HG02759 (cell line): ENCODE measurements around the gene IQCM.
A peak's percentile ranks its signal among the peaks of the same experiment; 100 is the strongest.
"Not testable (repeated sequence)": the region's sequence is repeated elsewhere in the genome, so short reads cannot be mapped to it uniquely, and the experiment has no call there.

Experiments used
- ATAC-seq: cut with Tn5 transposase; IDR thresholded peaks from one replicate; pipeline ENCODE4 v1.9.1; 2021; ENCODE audit warnings: mild to moderate bottlenecking, moderate library complexity; ENCODE audit not compliant: unreplicated experiment

Gene IQCM

DNA sequence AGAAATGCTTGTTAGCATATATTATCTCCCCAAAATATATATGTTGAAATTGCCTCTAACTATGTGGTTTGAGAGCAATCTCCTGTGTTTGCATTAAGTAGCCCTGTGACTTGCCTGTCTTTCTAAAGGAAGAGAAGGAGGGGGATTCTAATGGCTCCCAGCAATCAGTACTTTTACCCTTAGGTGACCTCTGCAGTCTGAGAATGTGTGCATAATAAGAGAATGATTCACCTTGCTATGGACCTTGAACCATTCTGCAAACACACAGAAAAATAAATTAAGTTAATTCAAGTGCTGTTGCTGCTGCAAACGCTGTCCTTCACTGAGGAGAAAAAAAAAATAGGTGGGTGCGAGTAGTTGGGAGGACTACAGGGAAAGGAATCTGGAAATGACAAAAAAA, 322.2 kb downstream of the IQCM start:
- no peak for ATAC-seq

DNA sequence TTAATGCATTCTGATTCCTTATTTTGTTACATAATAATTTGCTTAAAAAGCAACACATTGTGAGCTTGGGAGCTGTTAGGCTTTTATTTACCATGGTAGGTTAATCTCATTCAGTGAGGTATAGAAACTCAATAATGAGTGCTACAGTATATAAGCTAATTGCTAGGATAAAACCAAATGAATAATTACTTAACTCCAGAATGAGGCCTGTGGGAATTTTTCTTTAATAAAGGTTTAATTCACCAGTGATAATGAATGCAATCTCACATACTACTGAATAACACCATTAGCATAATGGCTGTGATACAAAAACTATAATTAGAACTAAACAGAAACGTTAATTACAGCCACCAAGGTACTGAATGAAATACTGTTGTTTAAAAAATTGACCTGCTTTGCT, 326.3 kb downstream of the IQCM start:
- no peak for ATAC-seq

DNA sequence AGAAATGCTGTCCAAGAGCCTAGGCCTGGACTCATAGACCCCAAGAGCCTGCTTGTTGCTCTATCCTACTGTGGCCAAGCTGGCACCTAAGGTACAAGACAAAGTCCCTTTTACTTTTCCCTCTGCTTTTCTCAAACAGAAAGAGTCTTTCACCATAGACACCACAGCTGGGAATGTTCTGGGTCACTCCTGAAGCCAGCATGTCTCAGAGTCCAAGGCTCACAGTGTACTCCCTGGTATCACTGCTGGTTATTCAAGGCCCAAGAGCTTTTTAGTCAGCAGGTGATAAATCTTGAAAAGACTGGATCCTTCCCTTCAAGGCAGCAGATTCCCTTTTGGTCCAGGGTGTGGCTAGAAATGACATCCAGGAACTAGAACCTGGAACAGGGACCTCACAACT, 328.8 kb downstream of the IQCM start:
- no peak for ATAC-seq

DNA sequence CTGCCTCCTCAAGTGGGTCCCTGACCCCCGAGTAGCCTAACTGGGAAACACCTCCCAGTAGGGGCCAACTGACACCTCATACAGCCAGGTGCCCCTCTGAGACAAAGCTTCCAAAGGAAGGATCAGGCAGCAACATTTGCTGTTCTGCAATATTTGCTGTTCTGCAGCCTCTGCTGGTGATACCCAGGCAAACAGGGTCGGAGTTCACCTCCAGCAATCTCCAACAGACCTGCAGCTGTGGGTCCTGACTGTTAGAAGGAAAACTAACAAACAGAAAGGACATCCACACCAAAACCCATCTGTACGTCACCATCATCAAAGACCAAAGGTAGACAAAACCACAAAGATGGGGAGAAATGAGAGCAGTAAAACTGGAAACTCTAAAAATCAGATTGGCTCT, 347.0 kb downstream of the IQCM start:
- not testable (repeated sequence) for ATAC-seq

DNA sequence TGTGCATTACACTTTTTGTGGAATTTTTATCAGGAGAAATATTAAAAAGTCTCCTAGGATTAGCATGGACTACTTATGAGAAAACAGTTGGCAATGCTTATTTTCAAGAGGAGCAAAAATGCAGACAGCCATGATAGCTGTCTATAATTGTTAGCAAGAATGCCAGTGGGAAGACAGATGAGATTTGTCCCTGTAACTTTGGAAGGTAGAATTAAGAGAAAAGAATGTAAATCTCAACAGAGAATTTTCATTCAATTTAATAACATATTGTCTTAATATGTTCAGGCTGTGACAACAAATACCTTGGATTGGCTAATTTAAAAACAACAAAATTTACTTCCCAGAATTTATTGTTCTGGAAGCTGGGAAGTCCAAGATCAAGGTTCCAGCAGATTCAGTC, 349.2 kb downstream of the IQCM start:
- no peak for ATAC-seq

DNA sequence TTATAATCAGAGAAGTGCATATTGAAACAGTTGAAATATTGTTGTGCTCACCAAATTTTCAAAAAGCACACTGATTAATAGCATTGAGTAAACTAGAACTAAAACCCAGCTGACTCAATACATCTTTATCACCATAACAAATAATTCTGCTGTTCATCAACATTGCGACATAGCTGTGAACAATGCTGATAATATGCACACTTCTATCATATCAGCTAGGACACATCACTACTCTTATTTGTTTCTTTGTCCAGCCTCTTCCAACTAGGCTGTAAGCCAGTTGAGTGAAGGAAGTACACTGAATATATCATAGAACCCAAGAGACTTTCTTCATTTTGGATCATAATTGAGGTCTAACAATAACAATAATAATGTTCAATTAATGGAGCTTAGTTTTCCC, 349.7 kb downstream of the IQCM start:
- no peak for ATAC-seq

DNA sequence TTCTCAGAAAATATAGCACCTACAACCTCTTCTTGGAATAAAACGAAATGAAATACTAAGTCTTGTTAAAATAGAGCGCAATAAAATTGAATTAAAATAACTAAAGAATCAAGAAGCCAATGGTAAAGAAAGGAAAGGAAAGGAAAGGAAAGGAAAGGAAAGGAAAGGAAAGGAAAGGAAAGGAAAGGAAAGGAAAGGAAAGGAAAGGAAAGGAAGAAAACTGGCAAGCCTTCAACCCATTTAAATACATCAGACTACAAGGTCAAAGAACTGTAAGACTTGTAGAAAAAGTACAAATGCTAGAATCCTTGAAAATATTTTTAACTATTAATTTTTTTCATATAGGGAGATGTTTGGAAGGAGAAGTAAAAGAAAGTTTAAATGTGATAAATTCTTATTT, 372.1 kb downstream of the IQCM start:
- no peak for ATAC-seq

DNA sequence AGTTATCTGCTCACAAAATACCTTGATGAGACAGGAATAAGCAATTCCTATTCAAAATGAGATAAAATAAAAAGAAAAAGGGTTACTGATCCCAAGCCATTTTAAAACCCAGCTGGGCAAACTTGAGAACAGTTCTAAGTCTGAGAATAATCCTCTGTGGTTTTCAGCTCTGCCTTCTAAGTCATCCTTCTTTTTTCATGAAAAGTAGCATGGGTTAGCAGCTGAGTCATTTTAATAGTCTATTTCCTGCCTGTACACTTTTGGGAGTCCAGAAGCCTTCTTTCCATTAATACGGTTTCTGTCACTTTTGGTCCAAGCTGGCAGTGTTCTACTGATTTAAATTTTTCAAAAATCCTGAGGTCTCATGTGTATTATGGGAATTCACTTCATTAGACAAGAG, 374.3 kb downstream of the IQCM start:
- ATAC-seq: no peak

DNA sequence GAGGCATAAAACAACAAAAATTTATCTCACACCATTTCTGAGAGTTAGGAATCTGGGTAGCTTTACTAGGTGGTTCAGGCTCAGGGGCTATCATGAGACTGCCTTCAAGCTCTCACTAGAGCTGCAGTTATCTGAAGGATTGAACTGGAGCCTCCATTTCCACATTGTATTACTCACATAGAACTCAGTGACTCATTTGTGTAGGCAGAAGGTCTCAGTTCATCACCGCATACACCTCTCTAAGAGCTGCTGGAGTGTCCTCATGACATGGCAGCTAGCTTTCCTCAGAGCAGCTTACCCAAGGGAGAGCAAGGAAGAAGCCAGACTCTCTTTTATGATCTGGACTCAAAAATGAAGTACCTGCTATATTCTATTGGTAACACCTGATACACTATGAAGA, 389.2 kb downstream of the IQCM start:
- ATAC-seq: no peak

DNA sequence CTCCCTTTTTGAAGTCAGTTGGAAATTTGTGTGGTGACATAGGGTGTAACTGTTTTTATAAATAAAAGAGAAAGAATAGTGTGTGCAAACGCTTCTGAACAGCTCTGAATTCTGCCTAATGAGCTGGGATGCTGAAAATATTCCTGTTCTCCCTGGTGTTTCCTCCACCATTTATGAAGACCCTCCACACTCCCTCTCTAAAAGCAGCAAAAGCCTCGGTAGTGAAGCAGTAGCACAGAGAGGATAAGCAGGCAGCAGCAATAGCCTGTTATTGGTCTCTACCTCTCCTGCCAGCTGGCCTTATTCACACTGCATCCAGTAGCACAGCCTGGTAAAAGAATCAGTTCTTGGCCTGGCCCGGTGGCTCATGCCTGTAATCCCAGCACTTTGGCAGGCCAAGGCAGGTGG, 406.1 kb downstream of the IQCM start:
- no peak for ATAC-seq

DNA sequence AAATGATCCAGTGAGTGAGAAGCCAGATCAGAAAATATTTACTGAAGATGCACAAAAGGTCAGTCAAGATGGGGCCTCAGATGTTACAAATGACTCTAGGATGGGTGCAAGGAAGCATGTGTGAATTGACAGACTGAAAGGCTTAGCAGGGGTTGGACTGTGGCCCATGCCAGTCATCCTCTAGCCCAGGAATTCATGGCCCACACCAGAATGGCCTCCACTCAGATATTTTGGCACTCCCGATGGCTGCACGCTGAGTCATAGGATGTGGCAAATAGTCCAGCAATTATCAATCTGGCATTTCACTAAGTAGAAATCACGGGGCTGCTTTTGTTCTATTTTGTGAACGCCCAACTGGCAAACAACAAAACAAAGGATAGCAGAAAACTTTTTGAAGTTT, 406.5 kb downstream of the IQCM start:
- ATAC-seq: no peak

DNA sequence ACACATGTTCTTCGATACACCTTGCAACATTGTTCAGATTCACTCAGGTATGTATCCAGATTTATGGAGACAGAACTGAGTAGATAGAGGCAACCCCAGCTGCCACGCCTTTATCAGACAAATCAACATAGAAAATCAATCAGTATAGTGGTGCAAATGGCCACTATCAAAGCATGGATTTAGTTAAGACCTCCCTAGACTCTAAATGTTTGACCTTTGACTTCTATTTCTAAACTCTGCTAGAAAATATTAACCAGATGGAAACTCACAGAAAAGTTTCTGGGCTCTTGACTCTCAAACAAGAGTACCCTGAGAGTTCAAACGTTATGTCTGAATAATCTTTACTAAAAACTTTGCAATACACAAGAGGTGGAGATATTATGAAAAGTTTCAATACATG, 411.5 kb downstream of the IQCM start:
- no peak for ATAC-seq

DNA sequence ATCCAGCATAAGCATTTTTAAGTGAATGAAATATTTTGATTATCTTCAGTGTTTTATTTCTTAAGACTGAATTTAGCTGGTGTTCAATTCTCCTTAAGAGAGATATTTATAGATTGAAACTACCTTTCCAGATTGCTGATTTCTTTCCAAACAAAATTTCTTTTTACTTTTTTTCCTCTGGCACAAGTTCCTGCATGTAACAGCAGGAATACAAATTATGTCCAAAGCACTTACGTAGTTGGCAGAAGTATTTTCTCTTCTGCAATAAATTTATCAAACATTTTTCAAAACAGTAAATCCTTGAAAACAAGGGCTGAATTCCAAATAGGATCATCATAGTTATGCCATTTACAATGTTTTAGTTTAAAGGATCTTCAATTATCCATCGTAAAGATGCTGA, 412.6 kb downstream of the IQCM start:
- ATAC-seq: no peak

DNA sequence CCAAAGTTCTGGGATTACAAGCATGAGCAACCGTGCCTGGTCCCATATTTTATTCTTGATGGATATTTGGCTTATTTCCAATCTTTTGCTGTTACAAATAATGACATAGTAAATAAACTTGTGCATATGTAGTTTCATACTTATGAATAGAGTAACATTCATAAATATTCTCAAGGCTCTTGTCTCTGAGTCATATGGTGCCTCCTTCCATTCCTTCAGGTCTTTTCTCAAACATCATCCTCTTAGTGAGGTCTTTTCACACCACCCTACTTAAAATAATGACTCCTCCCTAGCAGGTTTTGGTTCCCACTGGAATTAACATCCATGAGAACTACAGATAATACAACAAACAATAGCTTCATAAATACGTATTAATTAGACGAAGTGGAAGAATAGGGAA, 416.6 kb downstream of the IQCM start:
- ATAC-seq: no peak

DNA sequence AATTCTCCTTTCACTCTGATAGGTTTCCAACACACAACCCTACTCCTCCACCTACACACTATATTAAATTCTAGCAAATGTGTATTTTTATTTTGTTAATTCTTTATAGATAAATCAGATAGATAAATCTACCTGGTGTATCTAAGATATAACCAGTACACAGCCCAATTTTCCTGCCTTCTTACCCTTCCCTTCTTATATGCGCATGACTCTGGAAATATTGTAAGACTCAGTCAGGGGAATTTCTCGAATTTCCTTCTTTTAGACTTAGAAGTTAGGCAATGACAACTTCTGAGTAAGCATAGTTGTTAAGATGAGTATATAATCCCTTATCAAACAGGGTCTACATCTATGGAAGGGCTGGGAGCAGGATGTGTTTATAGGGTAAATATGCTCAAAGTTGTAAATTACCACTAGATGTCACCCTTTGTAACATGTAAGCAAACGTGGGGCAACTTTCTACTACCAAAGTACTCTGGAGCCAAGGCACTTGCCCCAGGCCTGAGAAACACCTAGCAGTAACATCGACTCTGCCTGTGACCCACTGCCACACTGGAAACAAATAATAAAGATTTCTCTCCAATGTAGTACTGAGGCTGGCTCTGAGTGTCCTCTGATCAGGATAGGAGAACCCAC, 444.7 kb downstream of the IQCM start:
- peak; percentile 85 for ATAC-seq

DNA sequence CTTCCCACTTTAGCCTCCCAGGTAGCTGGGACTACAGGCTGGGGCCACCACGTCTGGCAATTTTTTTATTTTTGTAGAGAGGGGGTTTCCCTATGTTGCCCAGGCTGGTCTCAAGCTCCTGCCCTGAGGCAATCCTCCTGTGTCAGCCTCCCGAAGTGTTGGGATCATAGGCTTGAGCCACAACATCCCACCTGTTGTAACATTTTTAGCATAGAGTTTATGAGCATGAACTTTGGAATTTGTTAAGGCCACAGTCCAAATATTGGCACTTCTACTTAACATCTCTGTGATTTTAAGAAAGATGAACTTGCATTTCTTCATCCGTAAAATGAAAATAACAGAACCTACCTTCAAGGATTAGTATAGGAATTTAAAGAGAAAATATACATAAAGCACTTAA, 445.6 kb downstream of the IQCM start:
- no peak for ATAC-seq

DNA sequence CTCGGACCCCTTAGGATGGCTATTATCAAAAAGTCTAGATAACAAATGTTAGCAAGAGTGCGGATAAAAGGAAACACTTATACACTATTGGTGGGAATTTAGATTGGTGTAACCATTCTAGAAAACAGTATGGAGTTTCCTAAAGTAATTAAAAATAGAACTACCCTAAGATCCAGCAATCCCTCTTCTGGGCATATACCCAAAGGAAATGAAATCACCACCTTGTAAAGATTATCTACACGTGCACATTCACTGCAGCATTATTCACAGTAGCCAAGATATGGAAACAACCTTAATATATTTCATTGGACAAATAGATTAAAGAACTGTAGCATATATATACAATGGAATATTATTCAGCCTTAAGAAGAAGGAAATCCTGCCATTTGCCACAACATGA, 462.4 kb downstream of the IQCM start:
- ATAC-seq: no peak

DNA sequence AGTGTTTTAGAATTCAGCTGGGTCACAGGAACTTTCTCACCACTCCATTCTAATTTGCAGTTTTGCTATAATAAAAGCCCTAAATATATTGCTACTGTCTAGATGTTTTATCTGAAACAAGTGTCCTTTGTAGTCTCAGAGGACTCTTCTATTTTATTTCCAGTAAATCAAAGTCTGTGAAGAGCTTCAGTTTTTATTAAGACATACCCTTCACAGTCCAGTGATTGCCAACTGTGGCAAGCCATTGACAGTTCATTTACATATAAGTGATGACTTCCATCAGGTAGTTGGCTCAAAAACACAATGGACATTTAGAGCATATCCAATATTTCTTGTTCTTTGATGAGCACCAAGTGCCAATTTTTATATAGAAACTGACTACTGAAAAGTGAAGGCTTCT, 466.1 kb downstream of the IQCM start:
- ATAC-seq: no peak

DNA sequence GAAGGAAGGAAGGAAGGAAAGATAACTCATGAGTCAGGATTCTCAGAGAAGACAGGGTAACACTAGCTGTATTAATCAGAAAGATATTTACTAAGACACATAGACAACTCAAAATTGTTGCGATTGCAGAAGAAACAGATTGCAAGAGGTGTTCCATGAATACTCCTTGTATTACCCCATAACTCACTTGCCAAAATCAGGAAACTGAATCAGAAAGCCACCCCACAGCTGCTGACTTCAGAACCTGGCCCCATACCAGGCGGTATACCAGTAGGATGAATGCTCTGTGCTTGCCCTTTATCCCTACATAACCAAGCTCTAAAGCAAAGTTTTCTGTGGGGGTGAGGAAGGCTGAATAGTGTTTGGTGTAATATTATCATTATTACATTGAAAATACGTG, 468.5 kb downstream of the IQCM start:
- no peak for ATAC-seq

DNA sequence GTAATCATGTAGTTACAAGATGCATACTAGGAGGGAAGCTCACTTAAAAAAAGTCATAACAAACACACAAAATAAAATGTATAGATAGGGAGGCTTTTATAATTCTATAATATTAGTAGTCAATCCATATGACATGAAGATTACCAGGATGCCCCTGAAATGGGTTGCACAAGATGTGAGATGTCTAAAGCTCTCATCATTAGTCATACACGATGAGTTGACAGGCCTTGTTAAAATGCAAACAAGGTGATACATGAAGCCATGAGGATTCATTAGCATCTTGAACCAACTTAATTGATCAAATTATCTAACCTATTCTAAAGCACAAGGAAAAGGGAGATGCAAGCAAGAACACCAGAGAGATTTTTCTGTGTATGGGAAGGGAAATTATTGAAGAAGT, 470.2 kb downstream of the IQCM start:
- ATAC-seq: no peak

DNA sequence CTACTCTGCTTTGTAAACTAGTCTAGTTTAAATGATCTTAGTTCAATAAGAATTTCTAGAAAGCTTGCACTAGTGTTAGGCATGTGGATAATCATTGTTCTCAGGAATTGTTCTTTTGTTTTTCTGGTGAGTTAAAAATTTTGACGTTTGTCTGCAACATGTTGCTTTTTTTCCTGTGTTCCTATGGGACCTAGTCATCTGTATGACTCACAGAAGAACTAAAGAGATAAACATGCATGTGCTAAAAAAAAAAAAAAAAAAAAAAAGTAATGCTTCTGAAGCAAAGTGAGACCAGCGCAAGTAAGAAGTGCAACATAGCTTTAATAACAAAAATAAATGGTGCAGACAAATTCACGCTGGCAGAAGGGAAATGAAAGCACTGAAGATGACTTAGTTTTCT, 471.2 kb downstream of the IQCM start:
- no peak for ATAC-seq

DNA sequence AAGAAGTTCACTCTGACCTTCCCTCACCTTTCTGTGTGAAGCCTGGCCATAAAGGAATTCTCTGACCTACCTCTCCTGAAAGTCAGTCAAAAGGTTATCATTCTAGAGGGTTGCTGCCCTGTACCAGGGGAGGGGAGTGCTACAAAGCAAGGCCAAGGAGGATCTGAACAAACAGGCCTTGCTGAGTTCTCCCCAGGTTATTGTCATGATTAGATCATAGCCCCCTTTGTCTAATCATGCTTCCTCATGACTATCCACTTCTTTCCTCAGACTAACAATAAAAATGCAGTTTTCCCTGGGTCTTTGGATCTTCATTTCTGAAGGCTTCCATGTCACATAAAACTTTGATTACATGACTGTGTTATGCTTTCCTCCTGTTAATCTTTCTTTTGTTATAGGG, 472.0 kb downstream of the IQCM start:
- no peak for ATAC-seq

DNA sequence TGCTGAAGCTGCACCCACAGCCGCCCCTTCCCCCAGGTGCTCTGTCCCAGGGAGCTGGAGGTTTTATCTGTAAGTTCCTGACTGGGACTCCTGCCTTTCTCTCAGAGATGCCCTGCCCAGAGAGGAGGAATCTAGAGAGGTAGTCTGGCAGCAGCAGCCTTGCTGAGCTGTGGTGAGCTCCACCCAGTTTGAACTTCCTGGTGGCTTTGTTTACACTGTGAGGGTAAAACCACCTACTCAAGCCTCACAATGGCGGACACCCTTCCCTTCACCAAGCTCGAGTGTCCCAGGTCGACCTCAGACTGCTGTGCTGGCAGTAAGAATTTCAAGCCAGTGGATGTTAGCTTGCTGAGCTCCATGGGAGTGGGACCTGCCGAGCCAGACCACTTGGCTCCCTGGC, 474.5 kb downstream of the IQCM start:
- ATAC-seq: not testable (repeated sequence)

DNA sequence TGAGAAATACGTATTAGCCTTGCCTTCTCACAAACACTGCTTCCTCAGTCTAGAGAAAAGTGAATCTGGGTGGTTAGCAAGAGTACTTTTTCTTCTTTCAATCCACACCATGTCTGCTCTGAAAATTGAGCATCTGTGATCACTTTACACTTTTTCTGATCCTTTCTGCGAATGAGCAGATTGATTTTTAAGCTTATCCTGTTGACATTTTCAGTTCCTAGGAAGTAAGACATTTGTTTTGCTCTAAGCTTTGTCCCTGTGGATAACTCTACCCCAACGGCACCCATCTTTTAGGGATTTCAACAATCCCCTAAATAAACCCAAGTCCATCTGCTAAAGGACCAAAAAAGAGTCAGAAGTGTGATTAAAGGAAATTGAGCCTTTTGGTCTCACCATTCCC, 487.5 kb downstream of the IQCM start:
- ATAC-seq: no peak
